GM21526 (cell line): ENCODE data around the gene NANOS3.

Experiments
- ATAC-seq: cut with Tn5 transposase; IDR thresholded peaks from one replicate; pipeline ENCODE4 v1.9.1; 2021; ENCODE audit warnings: moderate library complexity; ENCODE audit not compliant: unreplicated experiment, low FRiP score

Gene NANOS3

GRCh38 chr19:13861714-13862531 lies 15.0 kb upstream of the NANOS3 start:
- ATAC-seq, result no peak

GRCh38 chr19:13864046-13864666 lies 12.8 kb upstream of the NANOS3 start:
- ATAC-seq, result no peak

- ATAC-seq, result no peak
Observed at GRCh38 chr19:13864667-13865570, 12.0 kb upstream of the NANOS3 start.

- no peak for ATAC-seq
Observed at GRCh38 chr19:13865571-13866462, 11.1 kb upstream of the NANOS3 start.

- ATAC-seq, result no peak
Observed at GRCh38 chr19:13866463-13867046, 10.4 kb upstream of the NANOS3 start.

- ATAC-seq, result no peak
Observed at GRCh38 chr19:13868663-13869062, 8.3 kb upstream of the NANOS3 start.

GRCh38 chr19:13869281-13869680 lies 7.7 kb upstream of the NANOS3 start:
- no peak for ATAC-seq

- ATAC-seq, result no peak
Observed at GRCh38 chr19:13870873-13871272, 6.1 kb upstream of the NANOS3 start.

GRCh38 chr19:13872339-13872694 lies 4.6 kb upstream of the NANOS3 start:
- ATAC-seq, result no peak

- no peak for ATAC-seq
Observed at GRCh38 chr19:13872695-13873389, 4.1 kb upstream of the NANOS3 start.

- no peak for ATAC-seq
Observed at GRCh38 chr19:13873834-13874515, 3.0 kb upstream of the NANOS3 start.

- ATAC-seq, result no peak
Observed at GRCh38 chr19:13875824-13876223, 1.1 kb upstream of the NANOS3 start.

- ATAC-seq, result no peak
Observed at GRCh38 chr19:13877303-13877702, 369 bp downstream of the NANOS3 start.

- peak; percentile 77 for ATAC-seq
Observed at GRCh38 chr19:13880059-13881043, 3.4 kb downstream of the NANOS3 start.

GRCh38 chr19:13881251-13881691 lies 4.3 kb downstream of the NANOS3 start:
- no peak for ATAC-seq

GRCh38 chr19:13881692-13882418 lies 4.9 kb downstream of the NANOS3 start:
- ATAC-seq, result no peak

GRCh38 chr19:13882419-13882795 lies 5.5 kb downstream of the NANOS3 start:
- ATAC-seq, result no peak
